Neutrophil (primary cell): Measurements from ENCODE around the gene PDPR.
"Not testable (repeated sequence)": the region's sequence is repeated elsewhere in the genome, so short reads cannot be mapped to it uniquely, and the experiment has no call there.

Experiments
- H3K27ac ChIP-seq: fragments of 200-600 bp; sonication (generic); 2 replicates; pipeline ENCODE4 v1.5.1; 2016; ENCODE audit warnings: mild to moderate bottlenecking, moderate library complexity
- H3K27me3 ChIP-seq: fragments of 200-600 bp; sonication (generic); 2 replicates; pipeline ENCODE4 v1.6.0; 2016; ENCODE audit warnings: mild to moderate bottlenecking
- H3K36me3 ChIP-seq: fragments of 200-600 bp; sonication (generic); 2 replicates; pipeline ENCODE4 v1.5.1; 2017
- H3K4me1 ChIP-seq, 2 experiments: fragments of 200-600 bp in 1 of 2; sonication (generic) in 1 of 2; 1 replicate in 1 of 2; 2 replicates in 1 of 2; pipeline versions ENCODE4 v1.5.1 to v1.6.1; 2013 to 2016; ENCODE audit warnings: low read depth in 1 of 2, low read length in 1 of 2, mild to moderate bottlenecking in 1 of 2, moderate library complexity in 1 of 2; ENCODE audit not compliant: control insufficient read depth in 1 of 2, insufficient read depth in 1 of 2
- H3K4me3 ChIP-seq, 2 experiments: fragments of 200-600 bp in 1 of 2; sonication (generic) in 1 of 2; 1 replicate in 1 of 2; 2 replicates in 1 of 2; pipeline ENCODE4 v1.5.1; 2013 to 2016; ENCODE audit warnings: low read depth in 1 of 2, low read length in 1 of 2, mild to moderate bottlenecking in 1 of 2, moderate library complexity in 1 of 2
- H3K9me3 ChIP-seq: fragments of 200-600 bp; sonication (generic); 2 replicates; pipeline ENCODE4 v1.5.1; 2016
- TF ChIP-seq, protein P1 (sequence below): fragments of 200-600 bp; sonication (generic); IDR thresholded peaks from 2 replicates; pipeline ENCODE4 v1.5.1; 2016; ENCODE audit warnings: antibody characterized with exemption

PDPR gene

DNA sequence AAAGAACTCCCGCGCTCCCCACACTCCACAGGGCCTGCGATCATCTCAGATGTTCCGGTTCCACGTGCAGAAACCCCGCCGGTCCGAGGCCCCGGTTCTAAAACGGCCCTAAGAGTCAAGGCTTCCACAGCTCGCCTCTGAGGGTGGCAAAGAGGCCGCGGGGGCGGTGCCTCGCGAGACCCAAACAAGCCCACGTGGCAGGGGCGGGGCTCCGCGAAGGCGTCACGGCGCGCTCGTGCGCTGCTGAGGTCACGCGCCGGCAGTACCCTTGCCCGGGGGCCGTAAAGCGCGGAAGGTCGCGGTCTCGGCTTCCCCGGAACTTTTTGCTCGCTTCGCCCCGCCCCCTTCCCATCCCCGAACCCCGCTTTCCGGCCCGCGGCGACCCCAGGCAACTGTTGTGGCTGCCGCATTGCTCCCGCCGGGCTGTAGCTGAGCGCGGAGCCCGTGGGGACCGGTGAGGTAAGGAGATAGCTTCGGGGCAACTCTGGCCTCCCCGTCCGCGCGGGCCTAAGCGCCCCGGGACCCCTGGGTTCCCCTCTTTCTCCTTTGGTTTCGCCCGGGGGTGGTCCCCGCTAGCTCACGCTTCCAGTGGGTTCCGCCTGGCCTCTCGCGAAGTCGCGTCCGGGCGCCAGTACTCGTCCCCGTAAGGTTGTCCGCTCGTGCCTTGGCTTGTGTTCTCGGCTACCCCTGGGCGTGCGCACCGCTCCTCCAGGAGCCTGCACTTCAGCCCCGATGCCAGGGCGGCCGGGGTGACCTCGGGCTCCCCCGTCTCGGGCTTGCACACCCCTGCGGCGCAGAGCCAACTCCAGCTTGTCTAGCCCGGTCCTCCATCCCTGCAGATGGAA lies at the start of gene PDPR:
TSS of gene PDPR (plus strand) at position 351 of the 845 bp plus-strand sequence. CDS start 6,161 bp downstream, outside the sequence.
- not testable (repeated sequence) for H3K36me3 ChIP-seq, H3K9me3 ChIP-seq, H3K4me1 ChIP-seq, H3K27me3 ChIP-seq
- TF ChIP-seq, protein P1, sequence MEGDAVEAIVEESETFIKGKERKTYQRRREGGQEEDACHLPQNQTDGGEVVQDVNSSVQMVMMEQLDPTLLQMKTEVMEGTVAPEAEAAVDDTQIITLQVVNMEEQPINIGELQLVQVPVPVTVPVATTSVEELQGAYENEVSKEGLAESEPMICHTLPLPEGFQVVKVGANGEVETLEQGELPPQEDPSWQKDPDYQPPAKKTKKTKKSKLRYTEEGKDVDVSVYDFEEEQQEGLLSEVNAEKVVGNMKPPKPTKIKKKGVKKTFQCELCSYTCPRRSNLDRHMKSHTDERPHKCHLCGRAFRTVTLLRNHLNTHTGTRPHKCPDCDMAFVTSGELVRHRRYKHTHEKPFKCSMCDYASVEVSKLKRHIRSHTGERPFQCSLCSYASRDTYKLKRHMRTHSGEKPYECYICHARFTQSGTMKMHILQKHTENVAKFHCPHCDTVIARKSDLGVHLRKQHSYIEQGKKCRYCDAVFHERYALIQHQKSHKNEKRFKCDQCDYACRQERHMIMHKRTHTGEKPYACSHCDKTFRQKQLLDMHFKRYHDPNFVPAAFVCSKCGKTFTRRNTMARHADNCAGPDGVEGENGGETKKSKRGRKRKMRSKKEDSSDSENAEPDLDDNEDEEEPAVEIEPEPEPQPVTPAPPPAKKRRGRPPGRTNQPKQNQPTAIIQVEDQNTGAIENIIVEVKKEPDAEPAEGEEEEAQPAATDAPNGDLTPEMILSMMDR, result peak; percentile 6
- Histone ChIP-seq H3K4me3 (peak within 1 kb of the TSS; percentile 65), H3K27ac (peak within 1 kb of the TSS; percentile 71)

DNA sequence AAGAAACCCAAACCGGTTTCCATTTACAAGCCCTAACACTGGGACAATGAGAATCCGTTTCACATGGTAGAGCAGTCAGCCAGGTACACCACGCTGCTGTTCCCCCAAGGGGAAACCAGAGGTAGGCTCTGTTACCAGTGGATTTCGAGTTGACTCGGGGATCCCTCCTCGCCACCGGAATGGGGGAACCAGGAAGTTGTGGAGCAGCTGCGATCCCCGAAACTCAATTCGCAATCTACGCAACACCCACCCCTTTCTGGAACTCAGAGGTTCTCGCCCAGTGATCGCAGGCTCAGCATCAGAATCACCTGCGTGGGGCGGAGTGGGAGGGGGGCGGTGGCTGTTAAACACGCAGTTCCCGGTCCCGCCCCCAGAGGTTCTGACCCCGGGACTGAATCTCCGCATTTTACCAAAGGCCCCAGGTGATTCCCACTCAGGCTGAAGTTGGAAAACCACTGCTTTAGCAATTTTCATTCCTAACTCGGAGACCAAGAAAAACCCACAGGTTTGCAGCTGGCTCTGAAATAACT lies 49.2 kb upstream of the PDPR start:
- H3K36me3 ChIP-seq, H3K27me3 ChIP-seq: not testable (repeated sequence)
- peak overlapping the region; percentile 66 for H3K27ac ChIP-seq

GRCh38 chr16:70065376-70065745 lies 48.8 kb upstream of the PDPR start:
- peak overlapping the region; percentile 66 for H3K27ac ChIP-seq

More for the DNA sequence above, 49.2 kb upstream of the PDPR start:
- H3K4me1 ChIP-seq, H3K9me3 ChIP-seq: not testable (repeated sequence)
- H3K4me3 ChIP-seq, result peak overlapping the region; percentile 62 to 82

DNA sequence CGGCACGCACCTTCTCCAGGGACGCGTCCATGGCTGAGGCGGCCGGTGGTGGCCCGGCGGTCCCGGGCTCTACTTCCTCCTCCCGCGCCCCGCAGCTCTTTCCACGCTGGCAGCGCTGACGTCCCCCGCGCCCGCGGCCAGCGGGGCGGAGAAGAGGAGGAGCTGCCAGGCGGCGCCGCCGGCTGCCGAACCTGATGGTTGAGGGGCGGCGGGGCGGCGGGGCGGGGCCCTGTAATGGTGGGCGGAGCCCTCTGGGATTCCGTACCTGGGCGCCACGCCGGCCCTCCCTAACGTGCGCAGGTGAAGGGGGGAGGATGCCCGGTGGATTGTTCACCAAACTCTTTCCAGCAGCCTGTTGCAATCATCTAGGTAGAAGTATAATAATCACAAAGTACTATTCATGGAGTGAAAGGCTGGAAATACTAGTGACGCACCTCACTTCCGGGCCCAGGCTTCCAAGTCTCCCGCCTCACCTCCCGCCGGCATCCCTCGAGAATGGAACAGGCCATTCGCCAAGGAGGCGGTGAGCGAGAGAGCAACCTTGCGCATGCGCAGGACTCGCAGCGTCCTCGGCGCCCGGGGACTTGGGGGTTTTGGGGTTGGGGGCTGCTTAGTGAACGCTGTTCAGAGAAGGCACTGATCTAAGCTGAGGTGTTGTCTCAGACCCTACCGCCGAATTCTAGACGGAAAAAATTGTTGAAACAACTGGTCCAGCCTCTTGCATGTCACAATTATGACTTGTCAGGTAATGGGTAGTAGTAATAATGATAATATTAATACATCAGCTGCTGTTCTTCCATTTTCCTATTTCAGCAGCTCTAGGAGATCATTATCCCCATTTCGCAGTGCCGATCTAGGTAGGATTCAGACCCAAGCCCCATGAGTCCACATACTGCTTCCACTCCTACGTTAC lies 48.1 kb upstream of the PDPR start:
- H3K9me3 ChIP-seq, H3K27me3 ChIP-seq, H3K36me3 ChIP-seq, H3K4me1 ChIP-seq: not testable (repeated sequence)
- peak overlapping the region; percentile 66 for H3K27ac ChIP-seq
- peak overlapping the region; percentile 62 to 82 for H3K4me3 ChIP-seq

More at GRCh38 chr16:70065376-70065745, 48.8 kb upstream of the PDPR start:
- not testable (repeated sequence) for H3K4me1 ChIP-seq, H3K9me3 ChIP-seq, H3K36me3 ChIP-seq, H3K27me3 ChIP-seq
- H3K4me3 ChIP-seq, result peak overlapping the region; percentile 62 to 82

- H3K4me3 ChIP-seq, H3K36me3 ChIP-seq, H3K9me3 ChIP-seq, H3K4me1 ChIP-seq, H3K27me3 ChIP-seq, H3K27ac ChIP-seq: not testable (repeated sequence)
Measured at GRCh38 chr16:70066751-70067150, 47.4 kb upstream of the PDPR start.

DNA sequence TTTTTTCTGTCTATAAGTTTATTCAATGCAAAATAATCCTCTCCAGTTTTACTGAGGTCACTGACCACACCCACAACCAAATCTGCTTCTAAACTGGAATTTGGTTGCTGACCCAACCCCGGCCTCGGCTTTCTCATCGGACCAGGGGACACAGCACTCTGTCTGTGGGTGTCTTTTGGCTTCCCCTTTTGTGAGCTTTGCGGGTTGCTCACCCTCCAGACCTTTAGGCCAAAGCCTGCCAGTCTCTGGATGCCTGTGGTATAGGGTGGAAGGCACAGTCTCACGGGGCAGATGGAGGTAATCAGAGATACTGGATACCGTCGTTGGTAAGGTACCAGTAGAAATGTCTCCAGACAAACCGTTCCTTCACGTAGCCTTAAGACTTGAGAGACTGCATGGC lies 35.1 kb upstream of the PDPR start:
- H3K36me3 ChIP-seq, H3K4me1 ChIP-seq, H3K4me3 ChIP-seq, H3K9me3 ChIP-seq, H3K27ac ChIP-seq: not testable (repeated sequence)
- H3K27me3 ChIP-seq, result peaks cover 18% of the 10 kb centered on the region

GRCh38 chr16:70081219-70081618 lies 32.9 kb upstream of the PDPR start:
- H3K4me1 ChIP-seq, H3K27ac ChIP-seq, H3K4me3 ChIP-seq, H3K36me3 ChIP-seq, H3K9me3 ChIP-seq: not testable (repeated sequence)
- peaks cover 16% of the 10 kb centered on the region for H3K27me3 ChIP-seq

GRCh38 chr16:70083931-70084330 lies 30.2 kb upstream of the PDPR start:
- not testable (repeated sequence) for H3K9me3 ChIP-seq, H3K27me3 ChIP-seq, H3K4me3 ChIP-seq, H3K27ac ChIP-seq, H3K4me1 ChIP-seq, H3K36me3 ChIP-seq

DNA sequence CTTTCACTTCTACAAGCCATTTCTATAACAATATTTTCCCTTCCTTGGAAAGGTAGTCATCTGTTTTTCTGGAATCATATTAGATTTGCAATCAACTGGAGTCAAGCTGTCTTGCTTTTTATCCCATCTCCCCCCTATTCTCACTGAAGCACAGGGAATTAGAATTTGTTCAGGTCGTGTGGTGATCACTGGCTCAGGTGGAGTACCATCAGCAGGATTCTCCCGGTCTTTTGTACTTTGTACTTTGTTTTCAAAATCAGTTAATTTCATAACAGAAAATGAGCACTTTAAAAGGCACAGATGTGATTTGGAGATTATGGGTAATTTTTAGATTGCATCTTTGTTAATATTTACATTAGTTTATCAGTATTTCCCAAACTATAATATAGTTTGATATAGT lies 26.0 kb upstream of the PDPR start:
- not testable (repeated sequence) for H3K4me3 ChIP-seq, H3K36me3 ChIP-seq

DNA sequence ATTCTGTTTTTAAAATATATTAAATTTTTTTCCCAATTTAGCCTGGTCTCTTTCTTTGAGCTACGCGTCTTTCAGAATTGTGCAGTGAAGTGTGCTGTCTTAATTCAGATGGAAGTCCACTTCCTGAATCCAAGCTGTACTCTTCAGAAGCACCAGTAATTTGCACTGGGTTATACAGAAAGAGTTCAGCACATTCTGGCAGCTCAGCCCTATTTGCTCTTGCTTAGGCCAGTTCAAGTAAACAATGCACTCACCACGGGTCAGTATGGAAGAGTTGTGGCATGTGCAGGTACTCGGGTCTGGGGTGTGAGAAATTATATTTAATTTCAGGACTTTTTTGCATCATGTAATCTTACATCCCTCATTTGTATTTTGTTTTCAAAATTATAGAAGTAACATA lies 25.3 kb upstream of the PDPR start:
- not testable (repeated sequence) for H3K27me3 ChIP-seq, H3K4me3 ChIP-seq, H3K36me3 ChIP-seq, H3K9me3 ChIP-seq, H3K4me1 ChIP-seq, H3K27ac ChIP-seq

More for the DNA sequence above, 26.0 kb upstream of the PDPR start:
- H3K9me3 ChIP-seq, H3K27ac ChIP-seq, H3K4me1 ChIP-seq, H3K27me3 ChIP-seq: not testable (repeated sequence)

DNA sequence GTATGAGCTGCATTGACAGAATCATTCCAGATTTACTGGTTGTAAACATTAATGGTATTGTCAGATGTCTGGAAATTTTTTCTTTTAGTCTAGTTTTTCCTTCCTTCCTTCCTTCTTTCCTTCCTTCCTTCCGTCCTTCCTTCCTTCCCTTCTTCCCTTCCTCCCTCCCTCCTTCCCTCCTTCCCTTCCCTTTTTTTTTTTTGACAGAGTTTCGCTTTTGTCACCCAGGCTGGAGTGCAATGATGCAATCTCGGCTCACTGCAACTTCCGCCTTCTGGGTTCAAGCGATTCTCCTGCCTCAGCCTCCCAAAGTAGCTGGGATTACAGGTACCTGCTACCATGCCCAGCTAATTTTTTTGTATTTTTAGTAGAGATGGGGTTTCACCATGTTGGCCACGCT lies 24.8 kb upstream of the PDPR start:
- not testable (repeated sequence) for H3K27ac ChIP-seq, H3K4me3 ChIP-seq, H3K36me3 ChIP-seq, H3K27me3 ChIP-seq, H3K4me1 ChIP-seq, H3K9me3 ChIP-seq

DNA sequence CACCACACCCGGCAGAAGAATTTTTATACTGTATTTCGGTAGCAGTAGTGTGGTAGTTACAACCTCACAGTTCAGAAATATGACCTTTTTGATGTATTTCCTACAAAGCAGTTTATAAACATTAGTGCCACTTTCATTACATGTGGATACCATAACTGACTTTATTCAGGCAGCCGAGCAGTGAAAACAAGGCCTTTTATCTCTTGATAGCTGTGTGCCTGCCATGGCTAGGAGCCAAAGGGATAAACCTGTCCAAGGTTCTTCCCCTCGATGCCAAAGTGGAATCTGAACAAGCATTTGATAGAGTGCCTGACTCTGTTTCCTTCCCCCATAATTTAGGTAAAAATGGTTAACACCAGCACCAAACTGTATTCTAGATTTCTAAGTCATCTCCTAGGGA lies 23.0 kb upstream of the PDPR start:
- H3K36me3 ChIP-seq, H3K27me3 ChIP-seq, H3K4me1 ChIP-seq, H3K9me3 ChIP-seq, H3K27ac ChIP-seq, H3K4me3 ChIP-seq: not testable (repeated sequence)
